G401.6 (cell line): Measurements from ENCODE around the gene STUB1.

Experiments
- FAIRE-seq: peaks from 2 replicates; lab custom pipeline; 2012; peaks lifted over from hg19 to GRCh38; lab: Jason Lieb, UNC

The STUB1 gene

DNA sequence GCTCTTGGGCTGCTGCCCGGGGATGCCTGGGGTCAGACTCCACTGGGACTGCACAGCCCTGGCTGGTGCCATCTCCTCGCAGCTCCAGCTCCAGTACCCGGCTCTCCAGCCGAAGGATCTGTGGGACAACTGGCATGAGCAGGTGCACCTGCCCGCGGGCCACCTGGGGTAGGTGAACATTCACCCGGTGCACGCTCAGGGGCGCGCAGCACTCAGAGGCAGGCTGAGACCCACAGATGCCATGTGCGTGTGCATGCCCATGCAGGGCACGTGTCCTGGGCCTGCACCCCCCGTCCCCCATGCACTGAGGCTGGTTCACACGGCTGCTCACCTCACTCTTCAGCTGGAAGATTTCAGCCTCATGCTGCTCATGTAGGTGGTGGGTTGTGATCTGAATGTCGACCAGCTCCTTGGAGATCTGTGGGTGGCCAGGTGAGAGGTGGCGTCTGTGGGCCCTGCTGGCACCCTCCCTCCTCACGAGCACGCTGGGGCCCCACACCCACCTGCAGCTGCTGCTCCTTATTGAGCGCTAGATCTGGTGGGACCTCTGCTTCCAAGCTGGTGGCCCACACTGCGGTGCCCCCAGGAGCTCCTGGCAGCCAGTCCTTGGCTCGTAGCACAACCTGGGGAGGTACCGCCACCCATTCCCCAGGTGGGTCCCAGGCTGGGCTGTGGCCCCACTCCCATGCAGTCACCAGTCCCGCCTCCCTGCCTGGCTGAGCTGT, 45.4 kb downstream of the STUB1 start:
- FAIRE-seq = no peak

DNA sequence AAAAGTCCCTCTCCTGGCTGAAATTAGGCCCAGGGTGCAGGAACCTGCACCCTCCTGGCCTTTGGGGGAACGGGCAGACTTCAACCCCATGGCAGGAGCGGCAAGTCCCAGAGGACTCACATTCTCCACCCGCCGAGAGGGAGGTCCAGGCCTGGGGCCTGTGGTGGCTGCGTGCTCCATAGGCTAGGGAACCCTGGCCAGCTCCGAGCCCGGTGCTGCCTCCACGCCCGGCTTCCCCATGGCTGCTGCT, 45.9 kb downstream of the STUB1 start:
- FAIRE-seq = peak; percentile 28

DNA sequence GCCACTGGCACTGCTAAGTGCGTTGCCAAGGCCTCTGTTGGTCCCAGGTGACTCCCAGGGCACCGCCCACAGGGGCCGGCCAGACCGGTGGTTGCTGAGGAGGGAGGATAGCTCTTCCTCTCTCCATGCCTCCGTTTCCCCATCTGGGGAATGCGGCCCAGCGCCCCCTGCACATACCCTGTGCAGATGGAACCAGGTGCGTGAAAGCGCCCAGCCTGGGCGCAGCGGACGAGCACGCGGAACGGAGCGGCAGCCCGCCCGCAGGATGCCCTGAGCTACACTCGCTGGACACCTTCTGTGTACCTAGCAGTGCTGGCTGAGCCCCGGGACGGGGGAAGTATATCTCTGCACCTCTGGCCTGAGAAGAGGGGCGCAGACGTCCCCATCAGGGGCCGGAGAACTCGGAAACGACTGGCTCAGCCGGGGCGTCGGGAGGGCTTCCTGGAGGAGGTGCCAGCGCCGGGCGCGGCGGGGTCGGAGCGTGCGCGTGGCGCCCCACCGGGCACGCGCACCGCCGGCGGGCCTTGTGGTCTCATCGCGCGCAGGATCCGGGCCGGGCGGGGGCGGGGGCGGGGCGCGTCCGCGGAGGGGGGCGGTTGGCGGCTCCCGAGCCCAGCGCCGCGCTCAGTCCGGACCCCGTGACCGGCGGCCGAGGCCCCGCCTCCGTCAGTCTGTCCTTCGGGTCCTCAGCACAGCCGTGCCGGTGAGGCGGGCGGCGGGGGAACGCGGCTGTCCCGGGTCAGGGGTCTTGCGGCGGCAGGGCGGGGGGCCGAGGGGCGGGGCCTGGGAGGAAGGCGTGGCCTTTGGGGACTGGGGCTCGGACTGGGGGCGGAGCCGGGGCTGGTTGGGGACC, 46.5 kb downstream of the STUB1 start, which contains the start of the genes CCDC78 and HAGHL:
CCDC78 (minus strand) TSS at position 6 of the 853 bp plus-strand sequence. CDS start 76 bp downstream, outside the sequence.
HAGHL (plus strand) TSS at position 669 of the 853 bp plus-strand sequence. CDS start 404 bp downstream, outside the sequence.
- no peak for FAIRE-seq

DNA sequence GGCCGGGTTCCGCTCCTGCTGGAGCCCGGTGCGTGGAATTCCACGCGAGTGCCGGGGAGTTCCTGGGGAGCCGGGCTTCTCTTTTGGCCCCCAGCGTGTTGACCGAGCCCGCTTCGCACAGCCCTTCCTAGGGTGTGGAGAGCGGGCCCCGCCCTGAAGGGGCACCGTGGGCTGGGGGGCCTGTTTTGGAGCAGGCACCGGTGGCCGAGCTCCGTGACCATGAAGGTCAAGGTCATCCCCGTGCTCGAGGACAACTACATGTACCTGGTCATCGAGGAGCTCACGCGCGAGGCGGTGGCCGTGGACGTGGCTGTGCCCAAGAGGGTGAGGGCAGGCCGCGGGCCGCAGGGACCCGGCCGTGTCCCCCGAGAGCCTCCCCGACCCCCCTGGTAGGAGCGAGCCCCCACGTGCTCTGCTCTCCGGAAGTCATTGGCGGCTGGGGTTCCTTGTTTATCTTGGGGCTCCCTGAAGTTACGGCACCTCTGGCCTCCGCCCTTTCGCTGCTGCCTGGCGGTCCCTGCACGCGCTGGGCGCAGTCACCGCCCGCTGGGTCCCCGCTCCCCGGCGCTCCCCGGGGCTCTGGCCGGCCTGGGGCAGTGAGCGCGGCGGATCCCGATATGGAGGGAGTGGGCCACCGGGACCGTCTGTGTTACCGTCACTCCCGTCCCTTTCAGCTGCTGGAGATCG, 47.2 kb downstream of the STUB1 start:
- no peak for FAIRE-seq

DNA sequence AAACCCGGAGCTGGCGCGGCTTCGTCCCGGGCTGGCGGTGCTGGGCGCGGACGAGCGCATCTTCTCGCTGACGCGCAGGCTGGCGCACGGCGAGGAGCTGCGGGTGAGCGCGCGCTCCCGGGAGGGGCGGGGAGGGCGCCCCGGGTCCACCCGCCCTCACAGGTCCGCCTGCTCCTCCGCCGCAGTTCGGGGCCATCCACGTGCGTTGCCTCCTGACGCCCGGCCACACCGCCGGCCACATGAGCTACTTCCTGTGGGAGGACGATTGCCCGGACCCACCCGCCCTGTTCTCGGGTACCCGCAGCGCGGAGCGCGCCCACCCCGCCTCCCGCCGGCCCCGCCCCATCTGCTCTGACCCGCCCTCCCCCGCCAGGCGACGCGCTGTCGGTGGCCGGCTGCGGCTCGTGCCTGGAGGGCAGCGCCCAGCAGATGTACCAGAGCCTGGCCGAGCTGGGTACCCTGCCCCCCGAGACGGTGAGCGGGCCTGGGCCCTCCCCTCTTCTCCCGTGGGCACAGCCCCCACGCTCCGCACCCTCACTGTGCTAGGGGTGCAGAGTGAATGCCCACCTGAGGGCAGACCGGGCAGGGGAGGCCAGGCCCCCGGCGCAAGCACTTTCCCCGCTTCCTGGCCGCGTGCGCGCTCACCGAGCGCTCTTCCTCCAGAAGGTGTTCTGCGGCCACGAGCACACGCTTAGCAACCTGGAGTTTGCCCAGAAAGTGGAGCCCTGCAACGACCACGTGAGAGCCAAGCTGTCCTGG, 48.1 kb downstream of the STUB1 start:
- no peak for FAIRE-seq

DNA sequence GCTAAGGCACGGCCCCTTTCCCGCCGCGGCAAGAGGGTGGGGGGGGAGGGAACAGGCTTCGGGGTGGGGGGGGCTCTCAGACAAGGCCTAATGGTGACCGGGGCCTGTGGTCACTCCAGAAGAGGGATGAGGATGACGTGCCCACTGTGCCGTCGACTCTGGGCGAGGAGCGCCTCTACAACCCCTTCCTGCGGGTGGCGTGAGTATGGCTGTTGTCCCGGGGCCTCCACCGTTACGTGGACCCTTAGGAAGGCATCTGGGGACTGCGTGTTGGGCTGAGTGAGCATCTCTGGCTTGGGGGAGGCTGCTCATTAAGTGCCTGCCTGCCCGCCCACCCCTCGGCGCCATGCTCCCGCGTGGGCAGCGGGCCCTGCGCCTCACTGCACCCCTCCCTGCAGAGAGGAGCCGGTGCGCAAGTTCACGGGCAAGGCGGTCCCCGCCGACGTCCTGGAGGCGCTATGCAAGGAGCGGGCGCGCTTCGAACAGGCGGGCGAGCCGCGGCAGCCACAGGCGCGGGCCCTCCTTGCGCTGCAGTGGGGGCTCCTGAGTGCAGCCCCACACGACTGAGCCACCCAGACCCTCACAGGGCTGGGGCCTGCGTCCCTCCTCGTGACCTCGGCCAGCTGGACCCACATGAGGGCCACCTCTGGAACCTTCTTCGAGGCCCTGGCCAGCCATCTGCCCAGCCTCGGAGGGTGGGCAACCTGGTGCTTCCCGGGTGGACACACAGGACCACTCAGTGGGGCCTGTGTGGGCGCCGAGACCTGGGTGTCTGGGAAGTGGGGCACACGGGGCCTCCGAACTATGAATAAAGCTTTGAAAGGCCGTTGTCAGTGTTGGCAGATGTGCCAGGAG, 48.9 kb downstream of the STUB1 start:
- FAIRE-seq = no peak

DNA sequence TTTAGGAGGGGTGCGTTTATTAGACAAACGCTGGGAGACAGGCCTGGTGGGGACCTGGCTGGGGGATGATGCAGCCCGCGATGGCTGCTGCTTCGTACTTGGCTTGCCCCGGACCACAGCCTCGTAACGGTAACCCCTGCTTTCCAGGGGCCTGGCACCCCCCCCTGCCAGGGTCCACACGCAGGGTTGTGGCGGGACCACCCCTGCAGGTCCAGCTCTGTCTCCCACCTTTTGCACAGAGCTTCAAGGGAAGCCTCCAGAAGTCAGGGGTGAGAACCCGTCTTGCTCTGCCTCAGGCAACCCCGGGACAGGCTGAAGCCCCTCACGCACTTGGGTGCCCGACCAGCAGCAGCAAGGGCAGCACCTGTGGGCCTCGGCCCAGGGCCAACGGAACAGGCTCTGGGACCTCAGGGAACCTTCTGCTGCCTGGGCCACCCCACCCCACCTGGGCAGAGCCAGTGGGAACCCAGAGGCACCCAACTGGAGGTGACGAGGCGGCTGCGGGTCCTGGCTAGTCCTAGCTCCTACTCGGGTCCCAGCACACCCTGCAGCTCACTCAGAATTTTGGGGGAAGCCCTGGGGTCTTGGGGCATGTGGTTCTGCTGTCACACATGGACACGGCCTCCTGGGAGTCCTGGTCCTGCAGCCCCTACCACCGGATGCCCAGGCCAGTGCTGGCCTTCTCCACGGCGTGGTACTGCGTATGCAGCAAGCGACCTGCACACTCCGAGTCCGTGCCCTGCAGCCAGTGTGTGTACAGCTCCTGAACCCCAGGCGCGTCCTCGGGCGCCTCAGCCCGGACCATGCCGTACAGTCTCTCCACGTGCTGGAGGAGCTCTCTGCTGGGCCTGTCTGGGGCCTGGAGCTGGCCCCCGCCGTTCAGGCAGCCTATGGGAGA, 49.8 kb downstream of the STUB1 start:
- FAIRE-seq = no peak

DNA sequence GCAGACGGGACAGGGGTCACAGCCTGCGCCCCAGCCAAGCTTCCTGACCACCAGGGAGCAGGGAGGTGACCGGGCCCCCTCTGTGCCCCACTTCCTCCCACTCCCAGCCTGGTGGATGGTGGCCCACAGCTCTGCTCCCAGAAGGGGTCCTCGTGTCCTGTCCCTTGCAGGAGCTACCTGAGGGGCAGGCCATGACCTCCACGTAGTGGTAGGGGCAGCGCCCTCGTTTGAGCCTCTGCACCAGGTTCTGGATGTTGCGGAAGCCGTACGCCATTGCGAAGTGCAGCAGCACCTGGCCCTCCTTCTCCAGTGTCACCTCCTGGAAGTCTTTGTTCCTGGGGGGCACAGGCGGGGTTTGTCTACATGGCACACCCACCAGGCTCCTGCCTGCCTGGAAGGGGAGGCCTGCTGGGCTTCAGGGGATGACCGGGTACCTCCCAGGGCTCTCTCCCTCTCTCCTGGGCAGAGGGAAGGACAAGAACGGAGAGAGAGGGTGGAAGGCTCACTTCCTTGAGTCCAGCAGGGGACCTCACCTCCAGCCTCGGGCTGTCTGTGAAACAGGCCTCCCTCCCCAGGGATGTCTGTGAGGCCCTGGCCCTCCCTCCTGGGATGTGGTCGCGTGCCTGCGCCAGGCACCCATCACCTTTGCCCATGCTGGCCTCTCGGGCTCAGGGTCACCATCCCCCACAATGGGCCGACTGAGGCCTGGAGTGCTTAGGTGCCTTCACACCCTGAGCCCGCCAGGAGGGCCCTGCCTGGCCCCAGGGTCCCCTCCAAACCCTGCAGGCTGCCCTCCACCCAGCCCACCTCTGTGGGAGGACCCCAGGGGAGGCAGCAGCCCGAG, 50.7 kb downstream of the STUB1 start:
- FAIRE-seq = no peak

DNA sequence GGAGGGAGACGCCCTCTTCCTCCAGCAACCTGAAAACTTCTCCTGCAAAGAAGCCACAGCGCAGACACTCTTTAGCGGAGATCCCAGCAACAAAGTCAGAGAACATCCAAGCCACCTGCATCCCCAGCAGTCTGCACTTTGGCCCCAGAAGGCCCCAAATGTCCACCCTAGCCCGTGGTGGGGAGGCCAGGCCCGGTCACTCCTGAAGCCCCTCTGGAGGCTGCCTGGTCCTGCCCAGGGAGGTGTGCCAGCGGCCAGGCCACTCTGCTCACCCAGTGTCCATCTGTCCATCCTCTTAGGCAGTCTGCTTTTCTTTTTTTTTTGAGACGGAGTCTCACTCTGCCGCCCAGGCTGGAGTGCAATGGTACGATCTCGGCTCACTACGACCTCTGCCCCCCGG, 52.1 kb downstream of the STUB1 start:
- no peak for FAIRE-seq
